Measurements from ENCODE around the gene MAP4K2.
A peak's percentile ranks its signal among the peaks of the same experiment; 100 is the strongest.

Gene MAP4K2

DNA sequence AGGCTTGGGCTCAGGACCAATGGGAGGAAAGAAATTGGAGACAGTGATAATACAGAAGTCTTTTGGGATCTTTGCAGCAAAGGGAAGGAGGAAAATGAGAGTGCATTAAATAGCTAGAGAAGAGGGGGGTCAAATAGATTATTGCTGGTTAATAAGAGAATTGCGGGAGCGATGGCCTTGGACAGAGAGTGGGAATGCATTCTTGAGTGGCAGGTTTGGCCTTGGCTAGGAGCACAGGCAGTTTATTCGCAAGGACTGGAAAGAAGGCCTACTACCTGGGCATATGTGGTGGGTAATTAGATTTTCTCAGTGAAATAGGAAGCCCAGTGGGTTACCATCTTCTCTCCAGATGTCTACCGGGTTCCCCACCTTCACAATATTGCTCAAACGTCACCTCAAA is 10.8 kb upstream of the MAP4K2 start:
- H3K14ac ChIP-seq (ENCODE audit: low read length) = no peak overlapping the region
- no peak overlapping the region for H3K27ac ChIP-seq (replicated peaks; ENCODE audit: low read length)
- H2BK15ac ChIP-seq (ENCODE audit: low read length) = no peak overlapping the region
- H3K27me3 ChIP-seq (ENCODE audit: control insufficient read depth in 3 of 3, insufficient read depth in 3 of 3, low read depth in 1 of 3, low read length in 3 of 3) = peaks cover 0 to 7% (median 0%) of the 10 kb centered on the region in 3 experiments
- H2BK120ac ChIP-seq (ENCODE audit: low read depth, low read length) = no peak overlapping the region
- WGBS, 2 donors (ENCODE audit: extremely low coverage in 2 of 2, insufficient read length in 2 of 2, insufficient replicate concordance in 1 of 2) = no CpG with 5 or more reads among the region's 5 CpGs
- H3K79me1 ChIP-seq (ENCODE audit: low read depth, low read length) = peaks cover 4% of the 10 kb centered on the region
- DNase-seq (ENCODE audit: low spot score) = no peak
- H3K4ac ChIP-seq (ENCODE audit: low read length) = no peak overlapping the region
- no peak overlapping the region for H3K23ac ChIP-seq (ENCODE audit: low read depth, low read length, poor library complexity)
- no peak overlapping the region for H4K8ac ChIP-seq (ENCODE audit: low read depth, low read length)
- H3K36me3 ChIP-seq (replicated peaks in 1 of 2; ENCODE audit: control insufficient read depth in 2 of 2, insufficient read depth in 2 of 2, low read length in 2 of 2) = peaks cover 0 to 6% of the 10 kb centered on the region in 2 donors
- H3K9me3 ChIP-seq (replicated peaks in 1 of 2; ENCODE audit: control insufficient read depth in 2 of 2, insufficient read depth in 1 of 2, low read depth in 1 of 2, low read length in 2 of 2) = no peaks in the 10 kb centered on the region
- no peak overlapping the region for H4K91ac ChIP-seq (ENCODE audit: low read depth, low read length, poor library complexity)
- H3K4me3 ChIP-seq (ENCODE audit: low read length in 2 of 2) = no peak overlapping the region
- H3K4me2 ChIP-seq (ENCODE audit: insufficient read depth, low read length, poor library complexity, severe bottlenecking) = no peak overlapping the region
- no peak overlapping the region for H2AK5ac ChIP-seq (ENCODE audit: low read depth, low read length)
- no peak overlapping the region for H3K9ac ChIP-seq (ENCODE audit: low read depth, low read length, poor library complexity)
- H3K18ac ChIP-seq (ENCODE audit: low read length) = no peak overlapping the region
- H2AFZ ChIP-seq (ENCODE audit: low read length) = no peak overlapping the region
- H3K4me1 ChIP-seq (ENCODE audit: control insufficient read depth in 2 of 2, insufficient read depth in 1 of 2, low read depth in 1 of 2, low read length in 2 of 2) = peaks cover 5 to 7% of the 10 kb centered on the region in 2 donors
- no peak overlapping the region for H2BK12ac ChIP-seq (ENCODE audit: low read length)
- H2BK5ac ChIP-seq (ENCODE audit: low read length) = no peak overlapping the region

DNA sequence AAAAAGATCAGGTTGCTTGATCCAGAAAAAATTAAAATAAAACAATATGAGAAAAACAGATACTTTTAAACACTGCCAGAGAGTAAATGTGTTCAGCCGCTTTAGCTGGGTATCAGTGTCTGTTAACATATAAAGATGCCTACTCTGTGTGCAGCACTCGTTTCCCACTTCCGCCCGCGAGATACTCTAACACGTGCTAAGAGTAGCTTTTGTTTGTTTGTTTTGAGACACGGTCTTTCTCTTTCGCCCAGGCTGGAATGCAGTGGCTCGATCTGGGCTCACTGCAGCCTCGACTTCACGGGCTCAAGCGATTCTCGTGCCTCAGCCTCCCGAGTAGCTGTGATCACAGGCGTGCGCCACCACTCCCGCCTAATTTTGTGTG is 7.9 kb upstream of the MAP4K2 start:
- Histone ChIP-seq H3K9ac (ENCODE audit: low read depth, low read length, poor library complexity) (no peak overlapping the region), H4K91ac (ENCODE audit: low read depth, low read length, poor library complexity) (no peak overlapping the region), H3K4me2 (ENCODE audit: insufficient read depth, low read length, poor library complexity, severe bottlenecking) (peak overlapping the region; percentile 45), H2BK120ac (ENCODE audit: low read depth, low read length) (no peak overlapping the region), H3K27me3 (ENCODE audit: control insufficient read depth in 3 of 3, insufficient read depth in 3 of 3, low read depth in 1 of 3, low read length in 3 of 3) (peaks cover 0 to 7% (median 0%) of the 10 kb centered on the region in 3 experiments), H3K4ac (ENCODE audit: low read length) (no peak overlapping the region), H3K23ac (ENCODE audit: low read depth, low read length, poor library complexity) (no peak overlapping the region), H3K36me3 (replicated peaks in 1 of 2; ENCODE audit: control insufficient read depth in 2 of 2, insufficient read depth in 2 of 2, low read length in 2 of 2) (peaks cover 19 to 32% of the 10 kb centered on the region in 2 donors), H3K18ac (ENCODE audit: low read length) (no peak overlapping the region), H3K79me1 (ENCODE audit: low read depth, low read length) (peaks cover 4% of the 10 kb centered on the region), H2AK5ac (ENCODE audit: low read depth, low read length) (no peak overlapping the region), H2AFZ (ENCODE audit: low read length) (peak overlapping the region; percentile 96), H3K4me3 (ENCODE audit: low read length in 2 of 2) (peak overlapping the region in 1 of 2 donors; percentile 93), H3K9me3 (replicated peaks in 1 of 2; ENCODE audit: control insufficient read depth in 2 of 2, insufficient read depth in 1 of 2, low read depth in 1 of 2, low read length in 2 of 2) (no peaks in the 10 kb centered on the region), H3K14ac (ENCODE audit: low read length) (no peak overlapping the region), H2BK15ac (ENCODE audit: low read length) (no peak overlapping the region), H4K8ac (ENCODE audit: low read depth, low read length) (no peak overlapping the region), H3K27ac (replicated peaks; ENCODE audit: low read length) (no peak overlapping the region), H2BK5ac (ENCODE audit: low read length) (no peak overlapping the region), H3K4me1 (ENCODE audit: control insufficient read depth in 2 of 2, insufficient read depth in 1 of 2, low read depth in 1 of 2, low read length in 2 of 2) (peaks cover 5 to 7% of the 10 kb centered on the region in 2 donors), H2BK12ac (ENCODE audit: low read length) (no peak overlapping the region)
- DNase-seq (ENCODE audit: low spot score) = no peak
- WGBS, 2 donors (ENCODE audit: extremely low coverage in 2 of 2, insufficient read length in 2 of 2, insufficient replicate concordance in 1 of 2) = no CpG with 5 or more reads among the region's 17 CpGs

DNA sequence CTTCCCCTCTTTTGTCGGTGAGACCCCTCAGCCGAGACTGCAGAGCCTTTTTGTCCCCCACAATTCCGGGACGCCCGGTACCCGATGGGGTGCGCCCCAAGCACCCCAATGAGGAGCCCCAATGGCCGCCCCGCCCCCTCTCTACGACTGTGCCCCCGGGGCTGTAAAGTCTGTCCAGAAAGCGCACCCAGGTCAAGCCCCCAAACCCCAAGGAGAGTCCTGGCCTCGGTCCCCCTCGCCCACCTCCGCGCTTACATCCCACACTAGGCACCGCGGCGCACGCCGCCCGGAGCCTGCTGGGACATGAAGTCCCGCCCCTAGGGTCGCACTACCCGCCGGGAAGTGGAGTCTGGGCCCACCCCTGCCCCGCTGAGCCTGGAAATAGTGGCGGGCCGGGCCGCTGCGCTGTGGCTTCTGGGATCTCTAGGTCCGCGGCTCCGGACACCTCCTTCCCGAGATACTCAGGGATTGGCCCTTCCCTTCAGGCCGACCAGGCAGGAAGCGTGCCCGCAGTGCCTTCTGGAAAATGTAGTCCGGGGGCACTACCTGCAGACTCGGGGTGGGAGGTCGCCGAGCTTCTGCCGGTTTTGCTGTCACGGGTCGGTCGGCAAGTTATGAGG is 7.4 kb upstream of the MAP4K2 start, which contains the start of gene MEN1:
MEN1 (minus strand) TSS at position 281 of the 620 bp plus-strand sequence. CDS start 442 bp downstream, outside the sequence.
- H2AFZ ChIP-seq (ENCODE audit: low read length) = peak within 1 kb of the TSS; percentile 96
- H2BK15ac ChIP-seq (ENCODE audit: low read length) = no peak within 1 kb of the TSS
- peak within 1 kb of the TSS; percentile 53 for H2AK5ac ChIP-seq (ENCODE audit: low read depth, low read length)
- peak; percentile 93 for DNase-seq (ENCODE audit: low spot score)
- H3K4ac ChIP-seq (ENCODE audit: low read length) = no peak within 1 kb of the TSS
- peaks cover 5 to 7% of the 10 kb centered on the region in 2 donors for H3K4me1 ChIP-seq (ENCODE audit: control insufficient read depth in 2 of 2, insufficient read depth in 1 of 2, low read depth in 1 of 2, low read length in 2 of 2)
- peak within 1 kb of the TSS; percentile 82 for H3K14ac ChIP-seq (ENCODE audit: low read length)
- peaks cover 0 to 7% (median 0%) of the 10 kb centered on the region in 3 experiments for H3K27me3 ChIP-seq (ENCODE audit: control insufficient read depth in 3 of 3, insufficient read depth in 3 of 3, low read depth in 1 of 3, low read length in 3 of 3)
- no peak within 1 kb of the TSS for H3K27ac ChIP-seq (replicated peaks; ENCODE audit: low read length)
- H3K79me1 ChIP-seq (ENCODE audit: low read depth, low read length) = peaks cover 4% of the 10 kb centered on the region
- peak within 1 kb of the TSS; percentile 91 for H3K18ac ChIP-seq (ENCODE audit: low read length)
- peak within 1 kb of the TSS; percentile 85 for H3K23ac ChIP-seq (ENCODE audit: low read depth, low read length, poor library complexity)
- no peak within 1 kb of the TSS for H2BK120ac ChIP-seq (ENCODE audit: low read depth, low read length)
- no CpG with 5 or more reads among the region's 46 CpGs for WGBS, 2 donors (ENCODE audit: extremely low coverage in 2 of 2, insufficient read length in 2 of 2, insufficient replicate concordance in 1 of 2)
- H3K4me3 ChIP-seq (ENCODE audit: low read length in 2 of 2) = peak within 1 kb of the TSS; percentile 89 to 93
- no peak within 1 kb of the TSS for H4K91ac ChIP-seq (ENCODE audit: low read depth, low read length, poor library complexity)
- H3K36me3 ChIP-seq (replicated peaks in 1 of 2; ENCODE audit: control insufficient read depth in 2 of 2, insufficient read depth in 2 of 2, low read length in 2 of 2) = peaks cover 22 to 37% of the 10 kb centered on the region in 2 donors
- H3K9ac ChIP-seq (ENCODE audit: low read depth, low read length, poor library complexity) = peak within 1 kb of the TSS; percentile 88
- H2BK5ac ChIP-seq (ENCODE audit: low read length) = no peak within 1 kb of the TSS
- H4K8ac ChIP-seq (ENCODE audit: low read depth, low read length) = no peak within 1 kb of the TSS
- H3K4me2 ChIP-seq (ENCODE audit: insufficient read depth, low read length, poor library complexity, severe bottlenecking) = peak within 1 kb of the TSS; percentile 93
- H3K9me3 ChIP-seq (replicated peaks in 1 of 2; ENCODE audit: control insufficient read depth in 2 of 2, insufficient read depth in 1 of 2, low read depth in 1 of 2, low read length in 2 of 2) = no peaks in the 10 kb centered on the region
- no peak within 1 kb of the TSS for H2BK12ac ChIP-seq (ENCODE audit: low read length)

DNA sequence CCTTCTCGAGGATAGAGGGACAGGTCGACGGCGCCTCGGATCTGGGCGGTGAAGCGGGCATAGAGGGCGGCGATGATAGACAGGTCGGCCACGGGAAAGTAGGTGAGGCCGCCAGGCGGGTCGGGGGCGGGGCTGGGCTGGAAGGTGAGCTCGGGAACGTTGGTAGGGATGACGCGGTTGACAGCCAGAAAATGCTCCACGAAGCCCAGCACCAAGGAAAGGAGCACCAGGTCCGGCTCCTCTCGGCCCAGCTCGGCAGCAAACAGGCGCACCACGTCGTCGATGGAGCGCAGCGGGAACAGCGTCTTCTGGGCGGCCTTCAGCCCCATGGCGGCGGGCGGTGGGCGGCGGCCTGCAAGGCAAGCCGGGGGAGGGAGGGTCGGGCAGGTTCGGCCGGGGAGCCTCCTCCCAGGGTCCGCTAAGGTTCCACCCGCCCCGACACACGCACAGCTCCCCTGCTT is 6.8 kb upstream of the MAP4K2 start:
- Histone ChIP-seq H3K23ac (ENCODE audit: low read depth, low read length, poor library complexity) (peak overlapping the region; percentile 85), H3K27ac (replicated peaks; ENCODE audit: low read length) (no peak overlapping the region), H4K8ac (ENCODE audit: low read depth, low read length) (no peak overlapping the region), H2BK5ac (ENCODE audit: low read length) (no peak overlapping the region), H2AFZ (ENCODE audit: low read length) (peak overlapping the region; percentile 96), H3K79me1 (ENCODE audit: low read depth, low read length) (peaks cover 5% of the 10 kb centered on the region), H3K9me3 (replicated peaks in 1 of 2; ENCODE audit: control insufficient read depth in 2 of 2, insufficient read depth in 1 of 2, low read depth in 1 of 2, low read length in 2 of 2) (no peaks in the 10 kb centered on the region), H3K18ac (ENCODE audit: low read length) (peak overlapping the region; percentile 91), H2AK5ac (ENCODE audit: low read depth, low read length) (peak overlapping the region; percentile 53), H3K36me3 (replicated peaks in 1 of 2; ENCODE audit: control insufficient read depth in 2 of 2, insufficient read depth in 2 of 2, low read length in 2 of 2) (peaks cover 27 to 43% of the 10 kb centered on the region in 2 donors), H3K4me3 (ENCODE audit: low read length in 2 of 2) (peak overlapping the region; percentile 89 to 93), H3K14ac (ENCODE audit: low read length) (peak overlapping the region; percentile 82), H2BK15ac (ENCODE audit: low read length) (no peak overlapping the region), H4K91ac (ENCODE audit: low read depth, low read length, poor library complexity) (no peak overlapping the region), H3K4me2 (ENCODE audit: insufficient read depth, low read length, poor library complexity, severe bottlenecking) (peak overlapping the region; percentile 93), H3K4ac (ENCODE audit: low read length) (no peak overlapping the region), H3K4me1 (ENCODE audit: control insufficient read depth in 2 of 2, insufficient read depth in 1 of 2, low read depth in 1 of 2, low read length in 2 of 2) (peaks cover 5 to 7% of the 10 kb centered on the region in 2 donors), H3K9ac (ENCODE audit: low read depth, low read length, poor library complexity) (peak overlapping the region; percentile 88), H3K27me3 (ENCODE audit: control insufficient read depth in 3 of 3, insufficient read depth in 3 of 3, low read depth in 1 of 3, low read length in 3 of 3) (peaks cover 0 to 5% (median 0%) of the 10 kb centered on the region in 3 experiments), H2BK120ac (ENCODE audit: low read depth, low read length) (no peak overlapping the region), H2BK12ac (ENCODE audit: low read length) (no peak overlapping the region)
- DNase-seq (ENCODE audit: low spot score) = no peak
- no CpG with 5 or more reads among the region's 44 CpGs for WGBS, 2 donors (ENCODE audit: extremely low coverage in 2 of 2, insufficient read length in 2 of 2, insufficient replicate concordance in 1 of 2)

All from neuronal stem cell (in vitro differentiated cells).